CD14-positive monocyte (primary cell): Measurements from ENCODE around the gene NIPAL3. TPM values are rescaled to one million over a fixed set of nuclear protein-coding genes. Genes with fewer than 3 reads are reported as not detected.

Experiments used
- DNase-seq, 3 donors: peaks; one replicate each; pipeline ENCODE4 v3.0.0-alpha.2; 2011 to 2022
- H2AFZ ChIP-seq: 2 replicates; pipeline ENCODE4 v1.6.0; 2012; ENCODE audit warnings: mild to moderate bottlenecking, low read depth, low read length, inconsistent platforms; ENCODE audit not compliant: insufficient read depth, poor library complexity, severe bottlenecking
- H3K27ac ChIP-seq, 2 donors: 1 replicate in 1 of 2; 2 replicates in 1 of 2; pipeline ENCODE4 v1.5.1; 2012 to 2013; ENCODE audit warnings: low read length in 2 of 2, control low read depth in 1 of 2, inconsistent platforms in 1 of 2, low read depth in 1 of 2, mild to moderate bottlenecking in 1 of 2
- H3K27me3 ChIP-seq, 2 donors: one replicate each; pipeline versions ENCODE4 v1.6.0 to v1.6.1; 2011 to 2013; ENCODE audit warnings: low read length in 2 of 2; ENCODE audit not compliant: control insufficient read depth in 2 of 2, insufficient read depth in 2 of 2
- H3K36me3 ChIP-seq, 2 donors: replicated peaks in 1 of 2; 1 replicate in 1 of 2; 2 replicates in 1 of 2; pipeline versions ENCODE4 v1.5.1 to v1.6.1; 2012 to 2013; ENCODE audit warnings: low read length in 2 of 2, control low read depth in 1 of 2, inconsistent platforms in 1 of 2, mild to moderate bottlenecking in 1 of 2; ENCODE audit not compliant: insufficient read depth in 2 of 2, control insufficient read depth in 1 of 2
- H3K4me1 ChIP-seq, 2 donors: 1 replicate in 1 of 2; 2 replicates in 1 of 2; pipeline versions ENCODE4 v1.5.1 to v1.6.1; 2012 to 2013; ENCODE audit warnings: low read length in 2 of 2, control low read depth in 1 of 2, inconsistent platforms in 1 of 2, mild to moderate bottlenecking in 1 of 2, moderate library complexity in 1 of 2; ENCODE audit not compliant: insufficient read depth in 2 of 2, control insufficient read depth in 1 of 2
- H3K4me2 ChIP-seq: replicated peaks from 2 replicates; pipeline ENCODE3; 2012; ENCODE audit warnings: low read length, moderate library complexity, mild to moderate bottlenecking; ENCODE audit not compliant: poor library complexity, severe bottlenecking; ENCODE audit errors: extremely low read depth
- H3K4me3 ChIP-seq, 3 experiments: fragments of 200-600 bp in 1 of 3; sonication (generic) in 1 of 3; replicated peaks in 1 of 3; 1 replicate in 2 of 3; 2 replicates in 1 of 3; pipeline ENCODE4 v1.5.1; 2011 to 2013; ENCODE audit warnings: low read length in 3 of 3, mild to moderate bottlenecking in 3 of 3, control low read depth in 2 of 3, low read depth in 2 of 3, inconsistent platforms in 1 of 3, moderate library complexity in 1 of 3
- H3K79me2 ChIP-seq: 2 replicates; pipeline ENCODE4 v1.6.0; 2012; ENCODE audit warnings: mild to moderate bottlenecking, control low read depth, inconsistent platforms, low read length, moderate library complexity; ENCODE audit not compliant: insufficient read depth
- H3K9ac ChIP-seq: 2 replicates; pipeline ENCODE4 v1.6.0; 2017; ENCODE audit warnings: low read length, mild to moderate bottlenecking; ENCODE audit not compliant: insufficient read depth, poor library complexity, severe bottlenecking
- H3K9me3 ChIP-seq, 2 donors: replicated peaks in 1 of 2; 1 replicate in 1 of 2; 2 replicates in 1 of 2; pipeline versions ENCODE4 v1.5.1 to v1.6.1; 2012 to 2013; ENCODE audit warnings: low read length in 2 of 2, control low read depth in 1 of 2; ENCODE audit not compliant: control insufficient read depth in 1 of 2, insufficient read depth in 1 of 2
- H4K20me1 ChIP-seq: 2 replicates; pipeline ENCODE4 v1.6.0; 2012; ENCODE audit warnings: mild to moderate bottlenecking, low read length, control low read depth, moderate library complexity; ENCODE audit not compliant: insufficient read depth
- H3K27ac Mint-ChIP-seq, 7 donors: one replicate each; pipeline ENCODE4 v1.8.0; 2020; ENCODE audit warnings: mild to moderate bottlenecking in 7 of 7, mixed read lengths in 7 of 7, moderate library complexity in 6 of 7, inconsistent platforms in 2 of 7
- H3K27me3 Mint-ChIP-seq, 3 donors: one replicate each; pipeline ENCODE4 v1.8.0; 2021 to 2022; ENCODE audit warnings: low read depth in 3 of 3, mild to moderate bottlenecking in 3 of 3, mixed read lengths in 3 of 3, moderate library complexity in 3 of 3, inconsistent platforms in 1 of 3
- H3K36me3 Mint-ChIP-seq, 2 donors: one replicate each; pipeline ENCODE4 v1.8.0; 2020; ENCODE audit warnings: mixed read lengths in 2 of 2, inconsistent platforms in 1 of 2, mild to moderate bottlenecking in 1 of 2
- H3K4me1 Mint-ChIP-seq: one replicate; pipeline ENCODE4 v1.8.0; 2020; ENCODE audit warnings: mild to moderate bottlenecking, mixed read lengths
- H3K4me3 Mint-ChIP-seq, 2 donors: one replicate each; pipeline ENCODE4 v1.8.0; 2020; ENCODE audit warnings: mild to moderate bottlenecking in 2 of 2, mixed read lengths in 2 of 2, moderate library complexity in 1 of 2
- H3K9me3 Mint-ChIP-seq, 7 donors: one replicate each; pipeline ENCODE4 v1.8.0; 2020 to 2022; ENCODE audit warnings: mixed read lengths in 7 of 7, mild to moderate bottlenecking in 6 of 7, moderate library complexity in 6 of 7, inconsistent platforms in 2 of 7
- WGBS: methylation state at CpG from one replicate; pipeline ENCODE4 v1.1.5; 2013; ENCODE audit warnings: missing lambda C conversion rate; ENCODE audit not compliant: insufficient coverage; 5-methylcytosine and 5-hydroxymethylcytosine counted together
- intact Hi-C, 2 donors: fragments of 100-400 bp; cut with micrococcal nuclease; formaldehyde crosslinking; loops; one replicate each; pipeline versions ENCODE4 v1.15.0 to v1.15.1; 2023
- polyA plus RNA-seq, 3 donors: library from polyadenylated mRNA; depleted of rRNA in 1 of 3; unstranded in 2 of 3; stranded (reverse) in 1 of 3; fragments of 300-500 nt in 2 of 3; fragments of >200 nt in 1 of 3; fragmentation: Illumina TruSeq in 2 of 3; gene quantifications; 1 replicate in 2 of 3; 2 replicates in 1 of 3; pipeline ENCODE4 v1.2.3, GENCODE V29; 2012 to 2021
- TF ChIP-seq, protein P1 (sequence below): fragments of 200-600 bp; IDR thresholded peaks from one replicate; pipeline ENCODE4 v1.8.0; 2022; ENCODE audit warnings: antibody characterized with exemption, mild to moderate bottlenecking

The NIPAL3 gene
- polyA plus RNA-seq, 3 donors: 5.9 to 9.6 (median 6.6) TPM

DNA sequence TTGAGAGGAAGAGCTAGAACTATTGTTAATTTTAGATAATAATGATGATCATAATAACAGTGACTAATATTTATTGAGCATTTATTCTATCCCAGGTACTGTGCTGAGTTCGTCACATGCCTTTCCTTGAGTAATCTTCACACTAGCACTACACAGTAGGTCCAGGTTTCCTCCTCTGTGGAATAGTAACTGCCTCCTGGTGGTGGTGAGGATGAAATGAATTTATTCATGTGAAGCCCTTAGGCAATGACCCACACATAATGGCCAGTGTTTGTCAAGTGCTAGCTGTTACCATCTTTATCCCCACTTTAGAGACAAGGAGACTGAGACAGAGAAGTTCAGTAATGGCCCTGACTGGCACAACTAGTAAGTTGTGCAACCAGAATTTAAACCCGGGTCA is 5.9 kb downstream of the NIPAL3 start:
- no peak overlapping the region for H3K4me3 Mint-ChIP-seq
- H3K36me3 ChIP-seq: peaks cover 10 to 40% of the 10 kb centered on the region in 2 donors

DNA sequence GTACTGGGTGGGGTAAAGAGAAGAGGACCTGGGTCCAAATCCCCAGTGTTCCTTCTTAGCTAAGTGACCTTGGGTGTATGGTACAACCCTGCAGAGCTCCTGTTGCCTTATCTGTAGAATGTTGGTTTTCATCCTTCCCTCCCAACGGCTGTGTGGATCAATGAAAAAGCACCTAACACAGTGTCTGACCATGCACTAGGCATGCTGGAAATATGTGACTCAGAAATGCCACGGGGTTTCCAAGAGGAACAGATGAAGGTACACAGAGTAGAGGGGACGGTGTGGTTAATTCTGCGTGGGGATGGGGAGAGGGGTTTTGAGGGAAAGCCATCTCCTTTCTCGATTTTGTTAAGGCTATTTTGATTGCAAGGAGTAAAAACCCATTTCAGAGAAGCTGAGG is 8.6 kb downstream of the NIPAL3 start:
- intact Hi-C loops: no loop called here
- Mint-ChIP-seq H3K4me1 (peaks cover 21% of the 10 kb centered on the region), H3K27me3 (no peaks in the 10 kb centered on the region), H3K4me3 (no peak overlapping the region), H3K9me3 (no peaks in the 10 kb centered on the region), H3K36me3 (peaks cover 63 to 75% of the 10 kb centered on the region in 2 donors), H3K27ac (no peak overlapping the region)
- Histone ChIP-seq H3K4me3 (no peak overlapping the region), H3K27ac (no peak overlapping the region), H3K79me2 (peaks cover 8% of the 10 kb centered on the region), H3K4me1 (peaks cover 13 to 19% of the 10 kb centered on the region in 2 donors), H3K9ac (no peak overlapping the region), H2AFZ (no peak overlapping the region), H3K27me3 (no peaks in the 10 kb centered on the region), H4K20me1 (no peaks in the 10 kb centered on the region), H3K4me2 (no peak overlapping the region), H3K9me3 (no peaks in the 10 kb centered on the region), H3K36me3 (peaks cover 14 to 40% of the 10 kb centered on the region in 2 donors)
- 100% methylated on average over 4 of the region's 5 CpGs for WGBS
- no peak for DNase-seq
- TF ChIP-seq, protein P1, sequence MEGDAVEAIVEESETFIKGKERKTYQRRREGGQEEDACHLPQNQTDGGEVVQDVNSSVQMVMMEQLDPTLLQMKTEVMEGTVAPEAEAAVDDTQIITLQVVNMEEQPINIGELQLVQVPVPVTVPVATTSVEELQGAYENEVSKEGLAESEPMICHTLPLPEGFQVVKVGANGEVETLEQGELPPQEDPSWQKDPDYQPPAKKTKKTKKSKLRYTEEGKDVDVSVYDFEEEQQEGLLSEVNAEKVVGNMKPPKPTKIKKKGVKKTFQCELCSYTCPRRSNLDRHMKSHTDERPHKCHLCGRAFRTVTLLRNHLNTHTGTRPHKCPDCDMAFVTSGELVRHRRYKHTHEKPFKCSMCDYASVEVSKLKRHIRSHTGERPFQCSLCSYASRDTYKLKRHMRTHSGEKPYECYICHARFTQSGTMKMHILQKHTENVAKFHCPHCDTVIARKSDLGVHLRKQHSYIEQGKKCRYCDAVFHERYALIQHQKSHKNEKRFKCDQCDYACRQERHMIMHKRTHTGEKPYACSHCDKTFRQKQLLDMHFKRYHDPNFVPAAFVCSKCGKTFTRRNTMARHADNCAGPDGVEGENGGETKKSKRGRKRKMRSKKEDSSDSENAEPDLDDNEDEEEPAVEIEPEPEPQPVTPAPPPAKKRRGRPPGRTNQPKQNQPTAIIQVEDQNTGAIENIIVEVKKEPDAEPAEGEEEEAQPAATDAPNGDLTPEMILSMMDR: no peak

More for the DNA sequence above, 5.9 kb downstream of the NIPAL3 start:
- no peaks in the 10 kb centered on the region for H3K9me3 ChIP-seq
- DNase-seq: no peak
- no peaks in the 10 kb centered on the region for H3K27me3 ChIP-seq
- H3K4me1 ChIP-seq: peaks cover 29 to 37% of the 10 kb centered on the region in 2 donors
- TF ChIP-seq, protein P1: no peak
- H2AFZ ChIP-seq: no peak overlapping the region
- peaks cover 42% of the 10 kb centered on the region for H3K4me1 Mint-ChIP-seq
- H3K9me3 Mint-ChIP-seq: no peaks in the 10 kb centered on the region
- no peaks in the 10 kb centered on the region for H4K20me1 ChIP-seq
- no peak overlapping the region for H3K4me3 ChIP-seq
- H3K27me3 Mint-ChIP-seq: peaks cover 0 to 1% (median 0%) of the 10 kb centered on the region in 3 donors
- peaks cover 45 to 59% of the 10 kb centered on the region in 2 donors for H3K36me3 Mint-ChIP-seq
- WGBS: 90% methylated on average over 1 of the region's 2 CpGs
- H3K4me2 ChIP-seq: no peak overlapping the region
- H3K27ac Mint-ChIP-seq: peak overlapping the region in 1 of 7 donors; percentile 66
- H3K79me2 ChIP-seq: peaks cover 31% of the 10 kb centered on the region
- no peak overlapping the region for H3K27ac ChIP-seq
- intact Hi-C loops: no loop called here
- H3K9ac ChIP-seq: no peak overlapping the region
